Heart left ventricle (tissue), 13 donors: ENCODE measurements around the gene SLC4A3.

Experiments used
- POLR2A ChIP-seq, 2 donors: fragments of 450-650 bp; IDR thresholded peaks; one replicate each; pipeline ENCODE4 v1.6.1; 2017; ENCODE audit warnings: antibody characterized with exemption in 2 of 2, mild to moderate bottlenecking in 2 of 2, moderate library complexity in 2 of 2
- TF ChIP-seq, protein P1 (sequence below), 12 donors: fragments of 200-600 bp; sonication (generic) in 4 of 12; IDR thresholded peaks; one replicate each; pipeline versions ENCODE4 v1.5.0 to v1.8.0; 2018 to 2022; ENCODE audit warnings: antibody characterized with exemption in 12 of 12, mild to moderate bottlenecking in 5 of 12
- donor health status: ischemic (EF 13 %, LVEDD 7.1; RV severe dilation, severe dysfunction).
- donor health status: DM: no; HTN: yes; CAD: no.
- donor health status: DM: no; HTN: no; CAD: no.
- donor health status: ischemic (EF 25% LVEDD 6.9; RV normal size, moderate dysfunction).
- donor health status: ischemic (EF 25% LVEDD 5.7; RV mildly dilated, moderate dysfunction).
- donor health status: ischemic (EF 35%, LVEDD 5.7; RV mildly dilated, moderate dysfunction).
- donor health status: nonischemic (EF 11% LVEDD 7.7; RV severe dilation, severe dysfunction).
- donor health status: DM: yes; HTN: yes; CAD: no.
- donor health status: PGD.
- donor health status: ischemic (EF 29% LVEDD 5.4; RV normal size, mild dysfunction).
- donor health status: nonischemic (EF 23%, LVEDD 6.1; RV moderate dilation, normal function).

DNA sequence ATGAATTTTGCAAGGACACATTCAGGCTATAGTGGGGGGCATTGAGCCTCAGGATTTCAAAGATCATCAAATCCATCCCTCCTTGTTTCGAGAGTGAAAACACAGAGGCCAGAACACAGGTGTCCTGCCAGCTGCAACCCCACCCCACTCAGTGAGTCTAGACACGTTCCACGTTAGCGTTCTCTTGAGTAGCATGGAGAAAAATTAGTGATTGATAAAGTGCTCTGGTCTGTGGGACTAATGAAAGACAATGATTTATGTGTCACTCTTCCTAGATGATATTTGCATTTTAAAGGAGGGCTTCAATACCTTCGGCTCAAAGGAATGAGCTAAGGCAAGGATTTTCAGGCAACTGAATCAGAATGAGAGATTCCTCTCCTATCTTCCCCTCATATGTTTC, 43.8 kb downstream of the SLC4A3 start:
- TF ChIP-seq POLR2A (IDR thresholded peaks at IDR 0.05), result no peak
- TF ChIP-seq, protein P1, sequence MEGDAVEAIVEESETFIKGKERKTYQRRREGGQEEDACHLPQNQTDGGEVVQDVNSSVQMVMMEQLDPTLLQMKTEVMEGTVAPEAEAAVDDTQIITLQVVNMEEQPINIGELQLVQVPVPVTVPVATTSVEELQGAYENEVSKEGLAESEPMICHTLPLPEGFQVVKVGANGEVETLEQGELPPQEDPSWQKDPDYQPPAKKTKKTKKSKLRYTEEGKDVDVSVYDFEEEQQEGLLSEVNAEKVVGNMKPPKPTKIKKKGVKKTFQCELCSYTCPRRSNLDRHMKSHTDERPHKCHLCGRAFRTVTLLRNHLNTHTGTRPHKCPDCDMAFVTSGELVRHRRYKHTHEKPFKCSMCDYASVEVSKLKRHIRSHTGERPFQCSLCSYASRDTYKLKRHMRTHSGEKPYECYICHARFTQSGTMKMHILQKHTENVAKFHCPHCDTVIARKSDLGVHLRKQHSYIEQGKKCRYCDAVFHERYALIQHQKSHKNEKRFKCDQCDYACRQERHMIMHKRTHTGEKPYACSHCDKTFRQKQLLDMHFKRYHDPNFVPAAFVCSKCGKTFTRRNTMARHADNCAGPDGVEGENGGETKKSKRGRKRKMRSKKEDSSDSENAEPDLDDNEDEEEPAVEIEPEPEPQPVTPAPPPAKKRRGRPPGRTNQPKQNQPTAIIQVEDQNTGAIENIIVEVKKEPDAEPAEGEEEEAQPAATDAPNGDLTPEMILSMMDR (IDR thresholded peaks at IDR 0.05), result no peak
